ENCODE results near the gene TUBD1. TPM values are rescaled to one million over a fixed set of nuclear protein-coding genes. Genes with fewer than 3 reads are reported as not detected.
A peak's percentile ranks its signal among the peaks of the same experiment; 100 is the strongest.

TUBD1 gene
- total RNA-seq, 4 donors from 2014 or later = 4.2 to 16.5 (median 8.4) TPM

DNA sequence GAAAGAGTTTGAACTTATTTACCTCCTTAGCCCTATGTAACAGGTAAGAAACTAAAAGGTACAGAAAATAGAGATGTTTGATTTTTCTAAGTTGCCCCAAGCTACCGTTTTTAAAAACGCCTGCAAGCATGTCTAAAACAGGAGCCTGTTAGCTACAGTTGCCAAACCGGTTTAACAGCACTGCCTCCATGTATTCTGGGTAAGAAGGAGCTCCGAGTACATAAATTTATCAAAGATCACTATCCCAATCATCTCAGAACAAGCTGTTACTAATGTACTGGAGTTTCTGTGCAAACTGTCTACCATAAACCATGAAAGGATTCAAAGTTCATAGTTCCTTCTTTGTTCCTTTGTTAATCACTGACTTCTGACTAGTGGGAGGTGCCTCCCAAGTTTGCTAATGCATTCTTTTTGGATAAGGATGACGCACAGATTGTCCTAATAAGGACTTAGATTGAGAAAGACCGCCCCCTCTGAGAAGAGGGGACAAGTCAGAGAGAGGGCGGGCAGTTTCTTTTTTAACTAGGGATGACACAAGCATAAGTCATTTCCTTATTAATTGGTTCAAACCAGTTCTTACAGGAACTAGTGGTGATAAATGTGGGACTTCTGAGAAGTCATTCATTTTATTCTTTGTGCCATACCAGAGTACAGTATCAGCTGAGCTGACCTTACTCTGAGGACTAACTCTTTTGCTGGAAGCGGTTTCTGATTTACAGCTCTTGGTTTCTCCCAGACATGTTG lies 55.3 kb downstream of the TUBD1 start:
- DNase-seq (ENCODE audit: low spot score in 2 of 2) = peak in 1 of 2 donors; percentile 82
- H3K4me1 ChIP-seq = peaks cover 0 to 38% (median 15%) of the 10 kb centered on the region in 4 donors
- TF ChIP-seq CTCF (IDR thresholded peaks at IDR 0.05) = no peak
- peak; percentile 98 to 99 for TF ChIP-seq EP300 (IDR thresholded peaks at IDR 0.05)
- TF ChIP-seq POLR2A (IDR thresholded peaks at IDR 0.05) = peak; percentile 64 to 74

GRCh38 chr17:59832883-59833379 lies 59.8 kb downstream of the TUBD1 start:
- WGBS, 2 donors = 69 to 78% methylated on average over 4 of the region's 4 CpGs
- no peaks in the 10 kb centered on the region for H3K36me3 ChIP-seq
- no peak for DNase-seq (ENCODE audit: low spot score in 2 of 2)
- no peaks in the 10 kb centered on the region for H3K9me3 ChIP-seq
- H3K27me3 ChIP-seq = no peaks in the 10 kb centered on the region
- peaks cover 5 to 53% (median 38%) of the 10 kb centered on the region in 4 donors for H3K4me1 ChIP-seq
- H3K27ac ChIP-seq = no peak overlapping the region
- H3K4me3 ChIP-seq = no peak overlapping the region
- TF ChIP-seq CTCF (IDR thresholded peaks at IDR 0.05) (no peak), POLR2A (IDR thresholded peaks at IDR 0.05) (no peak), EP300 (IDR thresholded peaks at IDR 0.05) (no peak)

More for the DNA sequence above, 55.3 kb downstream of the TUBD1 start:
- Histone ChIP-seq H3K36me3 (peaks cover 0 to 14% (median 0%) of the 10 kb centered on the region in 3 donors), H3K9me3 (no peaks in the 10 kb centered on the region), H3K27ac (peak overlapping the region; percentile 90 to 99 (median 94)), H3K4me3 (peak overlapping the region; percentile 40 to 75 (median 64)), H3K27me3 (no peaks in the 10 kb centered on the region)
- 8 to 9% methylated on average over 8 of the region's 8 CpGs for WGBS, 2 donors

DNA sequence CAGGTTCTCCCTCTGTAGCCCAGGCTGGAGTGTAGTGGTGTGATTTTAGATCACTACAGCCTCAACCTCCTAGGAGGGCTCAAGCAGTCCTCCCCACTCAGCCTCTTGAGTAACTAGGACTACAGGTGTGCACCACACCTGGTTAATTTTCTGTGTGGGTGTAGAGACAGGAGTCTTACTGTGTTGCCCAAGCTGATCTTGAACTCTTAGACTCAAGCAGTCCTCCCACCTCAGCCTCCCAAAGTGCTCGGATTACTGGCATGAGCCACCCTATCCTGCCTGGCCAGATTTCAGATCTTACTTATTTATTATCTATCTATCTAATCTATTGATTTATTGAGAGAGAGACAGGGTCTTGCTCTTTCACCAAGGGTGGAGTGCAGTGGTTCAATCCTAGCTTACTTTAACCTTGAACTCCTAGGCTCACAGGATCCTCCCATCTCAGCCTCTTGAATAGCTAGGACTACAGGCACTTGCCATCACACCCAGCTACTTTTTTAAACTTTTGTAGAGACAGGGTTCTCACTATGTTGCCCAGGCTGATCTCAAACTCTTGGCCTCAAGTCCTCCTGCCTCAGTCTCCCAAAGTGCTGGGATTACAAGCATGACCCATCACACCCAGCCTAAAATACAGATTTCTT lies 61.8 kb downstream of the TUBD1 start:
- Histone ChIP-seq H3K27me3 (no peaks in the 10 kb centered on the region), H3K36me3 (no peaks in the 10 kb centered on the region), H3K4me3 (no peak overlapping the region), H3K4me1 (peaks cover 5 to 63% (median 40%) of the 10 kb centered on the region in 4 donors), H3K9me3 (no peaks in the 10 kb centered on the region), H3K27ac (peak overlapping the region in 3 of 4 donors; percentile 78 to 92 (median 91))
- 63 to 87% methylated on average over 1 of the region's 1 CpG for WGBS, 2 donors
- TF ChIP-seq EP300 (IDR thresholded peaks at IDR 0.05) (no peak), POLR2A (IDR thresholded peaks at IDR 0.05) (no peak), CTCF (IDR thresholded peaks at IDR 0.05) (no peak)
- no peak for DNase-seq (ENCODE audit: low spot score in 2 of 2)

- Histone ChIP-seq H3K4me3 (no peak overlapping the region), H3K36me3 (no peaks in the 10 kb centered on the region), H3K27me3 (no peaks in the 10 kb centered on the region), H3K27ac (peak overlapping the region; percentile 35 to 92 (median 84)), H3K9me3 (no peaks in the 10 kb centered on the region), H3K4me1 (peaks cover 5 to 71% (median 47%) of the 10 kb centered on the region in 4 donors)
- WGBS, 2 donors = 73 to 76% methylated on average over 3 of the region's 3 CpGs
- DNase-seq (ENCODE audit: low spot score in 2 of 2) = no peak
- no peak for TF ChIP-seq EP300 (IDR thresholded peaks at IDR 0.05)
- no peak for TF ChIP-seq POLR2A (IDR thresholded peaks at IDR 0.05)
- no peak for TF ChIP-seq CTCF (IDR thresholded peaks at IDR 0.05)
Observed at GRCh38 chr17:59830007-59830630, 62.6 kb downstream of the TUBD1 start.

Data from tibial nerve (tissue), 4 donors.